HG02798 (cell line): ENCODE results near the gene SOST.

Experiments
- ATAC-seq: cut with Tn5 transposase; IDR thresholded peaks from one replicate; pipeline ENCODE4 v1.9.1; 2021; ENCODE audit warnings: mild to moderate bottlenecking; ENCODE audit not compliant: unreplicated experiment, poor library complexity

SOST gene

GRCh38 chr17:43753493-43754129 lies 5.0 kb downstream of the SOST start:
- no peak for ATAC-seq

- no peak for ATAC-seq
Observed at GRCh38 chr17:43750153-43750552, 8.4 kb downstream of the SOST start.

GRCh38 chr17:43745541-43745940 lies 13.1 kb downstream of the SOST start:
- no peak for ATAC-seq

GRCh38 chr17:43741636-43742035 lies 17.0 kb downstream of the SOST start:
- no peak for ATAC-seq

GRCh38 chr17:43740541-43740940 lies 18.1 kb downstream of the SOST start:
- no peak for ATAC-seq

- ATAC-seq: no peak
Observed at GRCh38 chr17:43737722-43738121, 20.9 kb downstream of the SOST start.

GRCh38 chr17:43736389-43736788 lies 22.2 kb downstream of the SOST start:
- no peak for ATAC-seq

- ATAC-seq: no peak
Observed at GRCh38 chr17:43734376-43734775, 24.2 kb downstream of the SOST start.

GRCh38 chr17:43733956-43734355 lies 24.6 kb downstream of the SOST start:
- no peak for ATAC-seq

- no peak for ATAC-seq
Observed at GRCh38 chr17:43732958-43733357, 25.6 kb downstream of the SOST start.

- ATAC-seq: no peak
Observed at GRCh38 chr17:43728081-43728480, 30.5 kb downstream of the SOST start.

- ATAC-seq: no peak
Observed at GRCh38 chr17:43723697-43724359, 34.8 kb downstream of the SOST start.

GRCh38 chr17:43722870-43723665 lies 35.5 kb downstream of the SOST start:
- no peak for ATAC-seq

- ATAC-seq: no peak
Observed at GRCh38 chr17:43722269-43722619, 36.3 kb downstream of the SOST start.

- ATAC-seq: no peak
Observed at GRCh38 chr17:43721537-43722268, 36.9 kb downstream of the SOST start.

- ATAC-seq: peak; percentile 80
Observed at GRCh38 chr17:43720311-43721060, 38.1 kb downstream of the SOST start.

GRCh38 chr17:43719578-43719977 lies 39.0 kb downstream of the SOST start:
- ATAC-seq: no peak

GRCh38 chr17:43718544-43718943 lies 40.0 kb downstream of the SOST start:
- ATAC-seq: no peak

GRCh38 chr17:43717913-43718312 lies 40.7 kb downstream of the SOST start:
- no peak for ATAC-seq

GRCh38 chr17:43714465-43715149 lies 44.0 kb downstream of the SOST start:
- ATAC-seq: no peak
